HG03039 (cell line): ENCODE data around the gene TPSG1.

Experiments
- ATAC-seq: cut with Tn5 transposase; IDR thresholded peaks from one replicate; pipeline ENCODE4 v1.9.1; 2021; ENCODE audit warnings: mild to moderate bottlenecking, moderate library complexity; ENCODE audit not compliant: unreplicated experiment

Gene TPSG1

DNA sequence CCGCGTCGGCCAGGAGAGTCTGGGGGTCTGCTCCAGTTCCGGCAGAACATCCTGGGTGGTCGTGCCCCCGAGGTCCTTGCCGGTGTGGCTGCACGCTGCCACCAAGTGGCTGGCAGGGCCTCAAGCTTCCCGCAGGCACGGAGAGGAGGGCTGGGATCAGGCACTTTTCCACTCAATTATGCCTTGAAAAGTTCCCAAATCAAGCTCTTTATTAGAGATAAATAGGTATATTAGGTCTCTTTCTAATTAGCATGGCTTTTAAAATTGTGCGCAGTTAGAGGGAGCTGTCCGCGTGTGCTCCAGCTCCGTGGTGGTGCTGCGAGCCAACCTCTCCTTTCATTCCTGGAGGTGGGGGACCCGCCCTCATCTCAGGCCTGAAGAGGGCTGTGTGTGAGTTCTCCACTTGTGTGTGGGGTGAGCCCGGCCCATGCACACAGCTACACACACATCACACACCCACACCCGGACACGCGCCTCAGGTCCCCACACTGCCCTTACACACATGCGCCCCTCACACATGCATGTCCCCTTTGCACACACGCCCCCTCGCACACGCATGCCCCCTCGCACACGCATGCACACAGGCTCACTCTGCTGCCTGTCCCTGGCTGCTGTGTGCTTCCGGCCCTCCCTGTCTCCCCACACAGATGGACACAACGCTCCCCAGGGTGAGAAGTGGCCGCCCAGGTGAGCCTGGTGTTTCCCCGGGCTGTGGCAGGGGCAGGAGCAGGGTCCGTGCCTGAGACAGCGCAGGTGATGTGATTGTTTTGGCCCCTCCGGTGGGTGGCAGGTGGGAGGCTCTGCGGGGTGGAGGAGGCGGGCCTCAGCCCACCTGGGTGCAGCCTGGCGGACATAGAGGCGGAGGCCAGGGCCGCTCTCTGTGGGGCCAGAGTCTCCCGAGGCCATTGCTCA lies 43.4 kb downstream of the TPSG1 start:
- no peak for ATAC-seq

DNA sequence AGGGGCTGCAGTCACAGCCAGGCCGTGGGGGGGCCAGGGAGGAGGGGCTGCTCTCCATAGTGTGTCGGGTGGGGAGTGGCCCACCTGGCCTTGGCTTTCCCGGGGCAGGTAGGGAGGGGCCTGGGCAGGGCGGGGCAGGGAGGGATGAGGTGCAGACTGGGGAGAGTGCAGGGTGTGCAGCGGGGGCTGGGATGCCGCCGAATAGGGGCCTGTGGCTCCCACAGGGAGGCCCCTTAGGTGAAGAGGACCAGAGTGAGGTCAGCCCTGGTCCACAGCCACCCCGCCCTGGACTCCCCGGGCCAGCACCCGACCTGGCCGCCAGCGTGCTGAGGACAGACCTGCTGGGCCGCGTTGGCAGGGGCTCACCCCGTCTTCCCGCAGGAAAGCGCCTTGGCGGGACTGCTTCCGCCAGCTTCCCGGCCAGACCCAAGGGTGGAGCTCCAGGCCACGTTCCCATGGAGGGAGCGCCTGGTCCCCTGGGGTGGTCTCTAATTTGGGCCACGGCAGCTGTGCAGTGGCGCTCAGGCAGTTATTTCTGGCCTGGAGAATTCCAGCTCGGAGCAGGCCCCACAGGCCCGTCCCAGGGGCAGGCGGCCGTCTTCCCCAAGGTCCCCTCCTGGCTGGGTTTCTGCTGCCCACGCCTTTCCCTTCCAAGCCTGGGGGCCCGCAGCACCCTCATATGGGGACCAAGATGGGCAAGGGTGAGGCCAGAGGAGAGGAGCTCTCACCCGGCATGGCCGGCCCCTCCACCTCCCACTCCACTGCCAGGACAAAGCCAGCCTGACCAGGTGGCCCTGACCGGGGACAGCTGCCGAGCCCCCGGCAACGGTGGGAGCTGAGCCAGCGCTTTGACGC lies 44.3 kb downstream of the TPSG1 start:
- no peak for ATAC-seq

DNA sequence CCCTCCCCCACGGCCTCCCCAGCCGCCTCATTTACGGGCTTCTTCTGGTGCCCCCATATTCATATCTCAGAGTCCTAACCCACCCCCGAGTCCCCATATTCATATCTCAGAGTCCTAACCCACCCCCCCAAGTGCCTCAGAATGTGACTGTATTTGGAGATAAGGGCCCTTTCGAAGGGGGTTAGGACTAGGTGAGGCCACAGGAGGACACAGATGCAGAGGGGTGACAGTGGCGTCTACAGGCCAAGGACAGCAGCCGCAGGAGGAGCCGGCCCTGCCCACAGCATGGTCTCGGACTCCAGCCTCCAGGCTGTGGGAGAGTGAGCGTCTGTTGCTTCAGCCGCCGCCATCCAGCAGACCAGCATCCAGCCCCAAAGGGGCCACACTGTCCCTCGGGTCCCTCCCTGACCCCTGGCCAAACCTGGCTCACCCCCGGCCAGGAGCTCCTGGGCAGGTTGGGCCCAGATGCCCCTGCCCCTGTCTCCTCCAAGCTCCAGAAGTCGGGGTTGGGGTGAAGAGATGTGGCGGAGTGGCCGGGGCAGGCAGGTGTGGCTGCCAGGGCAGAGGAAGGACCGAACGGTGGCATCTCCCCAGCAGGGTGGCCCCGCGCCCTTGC lies 46.7 kb downstream of the TPSG1 start:
- ATAC-seq = no peak

DNA sequence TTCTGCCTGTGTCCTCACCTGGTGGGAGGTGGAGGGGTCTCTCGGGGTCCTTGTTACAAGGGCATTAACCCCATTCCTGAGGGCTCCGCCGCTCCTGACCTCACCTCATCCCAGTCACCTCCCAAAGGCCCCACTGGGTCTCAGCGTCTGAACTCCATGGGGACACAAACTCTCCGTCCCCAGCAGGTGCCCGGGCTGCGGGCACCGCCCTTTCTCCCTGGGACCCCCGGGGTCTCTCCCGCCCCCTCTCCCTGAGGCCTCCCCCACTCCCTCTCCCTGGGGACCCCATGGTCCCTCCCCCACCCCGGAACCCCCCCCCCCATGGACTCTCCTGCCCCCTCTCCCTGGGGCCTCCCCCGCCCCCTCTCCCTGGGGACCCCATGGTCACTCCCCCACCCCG lies 47.3 kb downstream of the TPSG1 start:
- no peak for ATAC-seq

DNA sequence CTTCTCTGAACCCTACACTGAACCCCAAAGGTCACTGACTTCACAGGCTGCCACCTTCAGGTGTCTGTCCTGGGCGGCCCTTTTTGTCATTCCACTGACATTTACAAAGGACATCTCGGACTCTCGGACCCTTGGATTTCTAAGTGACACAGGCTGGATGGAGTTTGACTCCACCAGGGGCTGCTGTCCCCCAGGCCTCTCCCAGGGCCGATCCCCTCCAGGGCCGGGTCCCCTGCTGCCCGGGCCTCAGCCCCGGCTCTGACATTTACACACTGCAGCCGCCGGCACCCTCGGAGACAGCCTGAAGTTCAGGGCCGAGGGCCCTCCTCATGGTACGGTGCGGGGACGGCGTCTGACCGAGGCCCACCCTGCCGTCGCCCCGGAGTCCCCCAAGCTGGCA lies 48.0 kb downstream of the TPSG1 start:
- ATAC-seq = no peak

DNA sequence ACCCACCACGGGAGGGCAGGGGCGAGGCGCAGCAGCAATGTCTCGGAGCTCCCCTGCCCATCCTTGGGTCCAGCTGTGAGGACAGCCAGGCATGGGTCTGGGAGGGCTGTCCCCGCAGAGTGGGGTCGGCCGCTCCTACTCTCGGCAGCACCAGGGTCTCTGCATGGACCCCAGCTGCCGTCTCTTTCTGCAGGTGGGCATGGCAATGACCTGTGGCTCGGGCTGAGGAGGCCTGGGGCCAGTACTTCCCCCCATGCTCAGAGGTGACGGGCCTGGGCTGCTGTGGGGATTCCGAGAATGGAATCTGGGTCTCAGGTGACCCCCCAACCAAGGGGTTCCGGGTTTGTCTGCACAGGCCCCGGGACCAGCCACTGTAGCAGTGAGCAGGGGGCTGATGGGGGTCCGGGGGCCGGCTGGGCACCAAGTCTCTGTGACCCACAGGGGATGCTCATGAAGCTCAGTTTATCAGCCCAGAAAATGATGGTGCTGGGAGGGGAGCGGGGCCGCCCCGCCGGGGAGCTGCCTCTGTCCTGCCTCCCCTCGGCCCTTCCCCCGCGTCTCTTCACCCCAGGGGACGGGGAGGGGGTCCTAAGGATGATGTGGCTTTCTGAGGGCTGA lies 48.7 kb downstream of the TPSG1 start:
- ATAC-seq = no peak

DNA sequence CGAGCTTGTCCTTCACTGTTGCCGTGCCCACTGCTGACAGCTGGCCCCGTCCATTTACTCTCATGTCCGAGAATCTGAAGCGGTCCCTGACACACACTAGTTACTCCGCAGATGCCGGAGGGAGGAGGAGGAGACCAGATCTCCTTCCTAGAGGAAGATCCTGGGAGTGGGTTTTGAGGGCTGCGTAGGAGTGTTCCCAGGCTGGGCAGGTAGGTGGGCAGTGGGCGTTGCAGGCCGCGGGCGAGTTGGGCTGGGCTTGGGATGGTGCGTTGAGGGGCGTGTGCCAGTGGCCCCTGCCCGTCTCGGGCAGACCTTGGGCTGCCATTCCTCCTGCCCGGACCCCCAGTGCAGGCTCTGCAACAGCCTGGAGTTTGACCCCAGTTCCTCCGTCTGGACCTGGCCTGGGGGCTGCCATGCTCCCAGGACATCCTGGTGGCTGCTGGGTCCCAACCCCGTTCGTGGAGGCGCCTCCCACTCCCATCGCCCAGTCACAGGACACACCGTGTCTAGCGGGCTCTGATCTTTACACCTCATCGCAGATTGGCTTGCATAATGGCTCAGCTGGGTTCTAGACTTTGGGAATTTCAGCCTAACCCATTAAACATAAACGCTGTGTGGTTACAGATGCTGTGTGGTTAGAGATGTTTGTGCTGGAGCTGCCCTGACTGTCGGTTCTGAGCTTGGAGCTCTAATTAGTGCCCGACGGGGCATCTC lies 49.3 kb downstream of the TPSG1 start:
- no peak for ATAC-seq

DNA sequence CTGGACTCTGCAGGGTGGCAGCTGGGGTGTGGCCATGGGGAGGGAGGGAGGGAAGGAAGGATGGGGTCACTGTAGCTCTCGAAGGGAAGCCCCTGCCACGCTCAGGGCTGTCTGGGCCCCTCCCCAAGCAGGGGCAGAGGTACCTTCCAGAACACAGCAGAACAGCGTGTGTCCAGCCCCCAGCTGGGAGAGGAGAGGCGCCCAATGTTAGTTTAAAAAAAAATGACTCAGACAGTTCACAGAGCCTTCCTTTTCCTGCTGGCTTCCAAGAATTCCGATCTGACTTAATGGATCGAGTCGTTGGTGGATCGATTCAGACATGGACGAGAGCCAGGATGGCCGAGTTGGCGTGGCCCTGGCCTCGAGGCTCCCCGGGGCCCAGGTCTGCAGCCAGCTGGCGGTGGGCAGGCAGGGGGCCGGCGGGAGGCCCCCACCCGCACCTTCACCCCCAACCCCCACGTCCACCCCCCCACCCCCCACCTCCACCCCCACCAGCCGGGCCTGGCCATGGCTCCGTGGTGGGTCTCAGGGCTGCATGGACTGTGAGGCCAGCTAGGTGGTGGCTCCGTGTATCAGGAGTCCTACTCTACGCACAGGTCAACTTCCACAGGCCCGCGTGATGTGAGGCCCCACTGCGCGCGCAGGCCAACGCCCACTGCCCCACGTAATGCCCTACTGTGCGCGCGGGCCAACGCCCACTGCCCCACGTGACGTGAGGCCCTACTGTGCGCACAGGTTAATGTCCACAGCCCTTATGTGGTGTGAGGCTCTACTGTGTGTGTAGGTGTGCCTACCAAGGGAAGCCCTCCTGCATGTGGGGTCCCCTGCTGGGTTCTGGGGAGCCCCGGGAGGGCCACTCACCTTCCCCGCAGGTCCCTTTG lies 50.4 kb downstream of the TPSG1 start:
- no peak for ATAC-seq

DNA sequence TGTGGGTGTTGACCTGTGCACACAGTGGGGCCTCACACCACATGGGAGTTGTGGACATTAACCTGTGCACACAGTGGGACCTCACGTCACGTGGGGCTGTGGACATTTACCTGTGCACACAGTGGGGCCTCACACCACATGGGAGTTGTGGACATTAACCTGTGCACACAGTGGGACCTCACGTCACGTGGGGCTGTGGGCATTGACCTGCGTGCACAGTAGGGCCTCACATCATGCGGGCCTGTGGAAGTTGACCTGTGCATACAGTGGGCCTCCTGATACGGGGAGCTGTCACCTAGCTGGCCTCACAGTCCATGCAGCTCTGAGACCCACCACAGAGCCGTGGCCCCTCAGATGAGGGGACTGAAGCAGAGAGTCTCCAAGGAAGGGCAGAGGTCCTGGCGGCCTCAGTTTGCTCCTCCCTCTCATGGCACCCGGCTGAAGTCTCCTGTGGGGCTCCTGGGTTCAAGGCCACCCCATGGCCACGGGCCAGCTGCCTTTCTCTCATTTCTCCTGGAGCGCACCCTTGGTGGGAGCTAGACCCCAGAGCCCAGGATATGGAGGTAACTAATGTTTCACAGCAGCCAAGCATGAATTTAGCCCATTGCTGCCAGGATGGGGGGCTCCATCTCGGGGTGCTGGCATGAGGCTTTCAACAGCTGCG lies 51.1 kb downstream of the TPSG1 start:
- ATAC-seq = no peak

DNA sequence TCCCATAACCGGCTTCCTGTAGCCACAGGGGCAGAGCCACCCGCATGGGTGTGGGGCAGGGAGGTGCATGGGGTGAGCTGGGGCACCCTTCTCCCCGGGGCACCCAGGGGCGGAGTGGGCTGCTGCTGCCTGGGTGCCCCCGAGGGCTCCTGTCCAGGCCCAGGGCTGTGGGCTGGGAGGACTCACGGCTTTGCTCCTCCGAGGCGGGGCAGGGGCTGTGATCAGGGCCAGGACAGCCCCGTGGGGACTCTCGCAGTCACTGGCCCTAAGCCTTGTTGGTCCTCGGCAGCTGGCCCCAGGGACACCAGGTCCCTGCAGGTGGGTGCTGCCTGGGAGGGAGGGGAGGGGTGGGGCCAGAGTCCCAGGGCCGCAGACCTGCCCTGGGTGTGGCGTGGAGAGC lies 52.4 kb downstream of the TPSG1 start:
- no peak for ATAC-seq

DNA sequence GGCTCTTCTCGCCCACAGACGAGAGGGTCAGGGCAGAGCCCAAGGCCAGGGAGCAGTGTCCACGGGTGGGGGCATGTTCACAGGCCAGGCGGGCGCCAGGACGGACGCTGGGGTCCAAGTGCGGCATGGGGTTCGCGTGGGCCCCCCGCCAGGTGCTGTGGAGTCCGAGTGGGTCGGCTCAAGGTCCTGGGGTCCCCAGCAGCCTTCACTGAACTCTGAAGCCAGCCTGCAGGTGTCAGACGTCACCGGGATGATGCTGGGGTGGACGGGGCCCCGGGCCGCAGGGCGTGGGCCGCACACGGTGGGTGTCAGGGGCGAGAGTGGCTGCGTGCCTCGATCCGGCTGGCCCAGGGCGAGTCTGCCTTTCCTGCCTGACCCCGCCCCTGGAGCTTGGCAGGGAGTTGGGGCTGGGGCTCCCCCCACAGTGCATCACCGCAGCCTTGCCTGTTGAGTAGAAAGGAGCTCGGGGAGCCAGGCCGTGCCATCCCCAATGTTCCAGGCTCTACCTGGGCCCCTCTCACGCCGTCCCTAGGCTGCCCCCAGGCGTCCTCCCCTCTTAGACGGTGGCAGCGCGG lies 53.1 kb downstream of the TPSG1 start:
- ATAC-seq = no peak
